Activated CD4-positive, alpha-beta memory T cell treated with anti-CD3 and anti-CD28 coated beads, Interleukin-2, amount 10 ng/mL, durations not matched to agents 7 days and 5 days (primary cell): ENCODE data around the gene RBBP6. TPM values are rescaled to one million over a fixed set of nuclear protein-coding genes. Genes with fewer than 3 reads are reported as not detected.
"Not testable (repeated sequence)": the region's sequence is repeated elsewhere in the genome, so short reads cannot be mapped to it uniquely, and the experiment has no call there.

Experiments used
- CTCF ChIA-PET: fragments of 350-600 bp; sonication (Branson Sonifier 250); formaldehyde crosslinking; loops from one replicate; lab custom pipeline; 2021; ENCODE audit warnings: antibody characterized with exemption, inconsistent platforms; lab: Charles Lee
- POLR2A ChIA-PET: fragments of 350-600 bp; sonication (Branson Sonifier 250); formaldehyde crosslinking; loops from one replicate; lab custom pipeline; 2021; ENCODE audit warnings: antibody characterized with exemption; lab: Charles Lee
- DNase-seq: peaks from one replicate; pipeline ENCODE4 v3.0.0-alpha.2; 2020
- H3K27ac Mint-ChIP-seq: one replicate; pipeline ENCODE4 v1.8.0; 2021; ENCODE audit warnings: mild to moderate bottlenecking, mixed read lengths
- H3K27me3 Mint-ChIP-seq: one replicate; pipeline ENCODE4 v1.8.0; 2021; ENCODE audit warnings: mixed read lengths
- H3K36me3 Mint-ChIP-seq: one replicate; pipeline ENCODE4 v1.8.0; 2021; ENCODE audit warnings: low read depth, mixed read lengths
- H3K4me1 Mint-ChIP-seq: one replicate; pipeline ENCODE4 v1.8.0; 2021; ENCODE audit warnings: mixed read lengths
- H3K4me3 Mint-ChIP-seq: one replicate; pipeline ENCODE4 v1.8.0; 2021; ENCODE audit warnings: mild to moderate bottlenecking, mixed read lengths
- H3K9me3 Mint-ChIP-seq: one replicate; pipeline ENCODE4 v1.8.0; 2021; ENCODE audit warnings: mixed read lengths
- total RNA-seq, 2 experiments: library from RNA; stranded (reverse); gene quantifications; one replicate each; pipeline ENCODE4 v1.2.3, GENCODE V29; 2021

RBBP6 gene
- total RNA-seq, 2 experiments from 2014 or later = 66.8 to 68.6 TPM

GRCh38 chr16:24543949-24544348 lies 4.6 kb downstream of the RBBP6 start:
- no peaks in the 10 kb centered on the region for H3K27me3 Mint-ChIP-seq
- no peaks in the 10 kb centered on the region for H3K9me3 Mint-ChIP-seq
- peaks cover 49% of the 10 kb centered on the region for H3K4me1 Mint-ChIP-seq
- ChIA-PET CTCF (no interaction called here), POLR2A (interaction anchor here (1.2 to 2.2 kb wide), 2 partner anchors 21 to 186 kb away, joined by 3 to 12 read pairs; no protein-coding TSS in a partner anchor)
- H3K36me3 Mint-ChIP-seq = peaks cover 68% of the 10 kb centered on the region
- peak overlapping the region; percentile 38 for H3K4me3 Mint-ChIP-seq
- H3K27ac Mint-ChIP-seq = no peak overlapping the region
- no peak for DNase-seq

- no peaks in the 10 kb centered on the region for H3K27me3 Mint-ChIP-seq
- peaks cover 73% of the 10 kb centered on the region for H3K36me3 Mint-ChIP-seq
- ChIA-PET CTCF (no interaction called here), POLR2A (interaction anchor here (1.2 to 2.2 kb wide), 2 partner anchors 20 to 185 kb away, joined by 3 to 12 read pairs; no protein-coding TSS in a partner anchor)
- H3K9me3 Mint-ChIP-seq = no peaks in the 10 kb centered on the region
- DNase-seq = no peak
- H3K4me3 Mint-ChIP-seq = no peak overlapping the region
- no peak overlapping the region for H3K27ac Mint-ChIP-seq
- peaks cover 55% of the 10 kb centered on the region for H3K4me1 Mint-ChIP-seq
These were observed 5.3 kb downstream of the RBBP6 start for GRCh38 chr16:24544640-24545039.

GRCh38 chr16:24550295-24550694 lies 10.9 kb downstream of the RBBP6 start:
- no peak for DNase-seq
- no peaks in the 10 kb centered on the region for H3K9me3 Mint-ChIP-seq
- H3K27me3 Mint-ChIP-seq = no peaks in the 10 kb centered on the region
- ChIA-PET POLR2A (interaction anchor here (1.0 to 1.7 kb wide), 3 partner anchors 9 to 33 kb away, joined by 3 to 10 read pairs (median 7); partner anchors contain the start of gene RBBP6), CTCF (interaction anchor here (1.0 to 1.7 kb wide), 3 partner anchors 9 to 17 kb away, joined by 4 read pairs; no protein-coding TSS in a partner anchor)
- H3K27ac Mint-ChIP-seq = no peak overlapping the region
- peaks cover 58% of the 10 kb centered on the region for H3K36me3 Mint-ChIP-seq
- peaks cover 38% of the 10 kb centered on the region for H3K4me1 Mint-ChIP-seq
- no peak overlapping the region for H3K4me3 Mint-ChIP-seq

- no peak overlapping the region for H3K27ac Mint-ChIP-seq
- ChIA-PET CTCF (no interaction called here), POLR2A (interaction anchor here (1.3 to 1.9 kb wide), 6 partner anchors 11 to 26 kb away, joined by 3 to 7 read pairs (median 6); partner anchors contain the start of gene RBBP6)
- no peak overlapping the region for H3K4me3 Mint-ChIP-seq
- H3K4me1 Mint-ChIP-seq = peaks cover 27% of the 10 kb centered on the region
- peaks cover 66% of the 10 kb centered on the region for H3K36me3 Mint-ChIP-seq
- no peak for DNase-seq
- H3K9me3 Mint-ChIP-seq = no peaks in the 10 kb centered on the region
- H3K27me3 Mint-ChIP-seq = no peaks in the 10 kb centered on the region
These were observed 13.4 kb downstream of the RBBP6 start for GRCh38 chr16:24552705-24553246.

GRCh38 chr16:24553983-24554382 lies 14.6 kb downstream of the RBBP6 start:
- Mint-ChIP-seq H3K9me3 (no peaks in the 10 kb centered on the region), H3K27me3 (no peaks in the 10 kb centered on the region), H3K36me3 (peaks cover 67% of the 10 kb centered on the region), H3K4me3 (no peak overlapping the region), H3K4me1 (peaks cover 22% of the 10 kb centered on the region), H3K27ac (no peak overlapping the region)
- DNase-seq = no peak
- ChIA-PET CTCF (no interaction called here), POLR2A (interaction anchor here (1.3 to 1.9 kb wide), 6 partner anchors 10 to 28 kb away, joined by 3 to 7 read pairs (median 6); partner anchors contain the start of gene RBBP6)

- no peaks in the 10 kb centered on the region for H3K9me3 Mint-ChIP-seq
- H3K27ac Mint-ChIP-seq = no peak overlapping the region
- peaks cover 10% of the 10 kb centered on the region for H3K4me1 Mint-ChIP-seq
- ChIA-PET CTCF (interaction anchor here (0.8 kb wide), 1 partner anchor 51 kb away, joined by 3 read pairs; no protein-coding TSS in a partner anchor), POLR2A (no interaction called here)
- no peaks in the 10 kb centered on the region for H3K27me3 Mint-ChIP-seq
- peaks cover 64% of the 10 kb centered on the region for H3K36me3 Mint-ChIP-seq
- no peak for DNase-seq
- no peak overlapping the region for H3K4me3 Mint-ChIP-seq
These were observed 16.0 kb downstream of the RBBP6 start for GRCh38 chr16:24555346-24555872.

- Mint-ChIP-seq H3K9me3 (no peaks in the 10 kb centered on the region), H3K4me3 (no peak overlapping the region), H3K4me1 (peaks cover 1% of the 10 kb centered on the region), H3K27me3 (no peaks in the 10 kb centered on the region), H3K27ac (no peak overlapping the region), H3K36me3 (peaks cover 74% of the 10 kb centered on the region)
- DNase-seq = no peak
- CTCF ChIA-PET = interaction anchor here (1.5 kb wide), 1 partner anchor 40 kb away, joined by 3 read pairs; no protein-coding TSS in a partner anchor
- POLR2A ChIA-PET = no interaction called here
These were observed 23.4 kb downstream of the RBBP6 start for GRCh38 chr16:24562811-24563210.

GRCh38 chr16:24568392-24568791 lies 29.0 kb downstream of the RBBP6 start:
- Mint-ChIP-seq H3K27ac (no peak overlapping the region), H3K4me3 (no peak overlapping the region), H3K9me3 (peaks cover 2% of the 10 kb centered on the region), H3K4me1 (no peaks in the 10 kb centered on the region), H3K27me3 (no peaks in the 10 kb centered on the region), H3K36me3 (peaks cover 84% of the 10 kb centered on the region)
- DNase-seq = no peak
- ChIA-PET POLR2A (no interaction called here), CTCF (no interaction called here)

GRCh38 chr16:24571096-24571495 lies 31.7 kb downstream of the RBBP6 start:
- H3K27me3 Mint-ChIP-seq = no peaks in the 10 kb centered on the region
- H3K36me3 Mint-ChIP-seq = peaks cover 65% of the 10 kb centered on the region
- ChIA-PET CTCF (no interaction called here), POLR2A (no interaction called here)
- DNase-seq = no peak
- no peak overlapping the region for H3K27ac Mint-ChIP-seq
- peaks cover 2% of the 10 kb centered on the region for H3K9me3 Mint-ChIP-seq
- H3K4me3 Mint-ChIP-seq = no peak overlapping the region
- H3K4me1 Mint-ChIP-seq = no peaks in the 10 kb centered on the region

- CTCF ChIA-PET = no interaction called here
- Mint-ChIP-seq H3K36me3 (peaks cover 62% of the 10 kb centered on the region), H3K27me3 (no peaks in the 10 kb centered on the region), H3K4me3 (no peak overlapping the region), H3K4me1 (no peaks in the 10 kb centered on the region), H3K9me3 (peaks cover 2% of the 10 kb centered on the region), H3K27ac (no peak overlapping the region)
- POLR2A ChIA-PET = no interaction called here
- no peak for DNase-seq
These were observed 32.7 kb downstream of the RBBP6 start for GRCh38 chr16:24572069-24572468.

- Mint-ChIP-seq H3K4me3 (no peak overlapping the region), H3K36me3 (peaks cover 51% of the 10 kb centered on the region), H3K9me3 (peaks cover 2% of the 10 kb centered on the region), H3K27me3 (no peaks in the 10 kb centered on the region), H3K4me1 (no peaks in the 10 kb centered on the region), H3K27ac (no peak overlapping the region)
- ChIA-PET CTCF (no interaction called here), POLR2A (no interaction called here)
- no peak for DNase-seq
These were observed 33.8 kb downstream of the RBBP6 start for GRCh38 chr16:24573141-24573540.

GRCh38 chr16:24574515-24575485 lies 35.4 kb downstream of the RBBP6 start:
- H3K9me3 Mint-ChIP-seq, POLR2A ChIA-PET, DNase-seq, H3K4me3 Mint-ChIP-seq, H3K4me1 Mint-ChIP-seq, H3K27me3 Mint-ChIP-seq, CTCF ChIA-PET, H3K27ac Mint-ChIP-seq: not testable (repeated sequence)
- peaks cover 34% of the 10 kb centered on the region for H3K36me3 Mint-ChIP-seq

- H3K27me3 Mint-ChIP-seq, H3K27ac Mint-ChIP-seq, CTCF ChIA-PET, H3K4me3 Mint-ChIP-seq, H3K9me3 Mint-ChIP-seq, H3K4me1 Mint-ChIP-seq, DNase-seq, POLR2A ChIA-PET: not testable (repeated sequence)
- peaks cover 24% of the 10 kb centered on the region for H3K36me3 Mint-ChIP-seq
These were observed 36.4 kb downstream of the RBBP6 start for GRCh38 chr16:24575791-24576190.
